ENCODE data around the gene GSTT2.

Gene GSTT2

GRCh38 chr22:24002851-24003250 is 22.9 kb downstream of the GSTT2 start:
- no peak for TF ChIP-seq CTCF (IDR thresholded peaks at IDR 0.05; ENCODE audit: low read depth, low read length)
- DNase-seq (ENCODE audit: extremely low read depth, low read depth) = no peak

GRCh38 chr22:24003887-24004286 is 24.0 kb downstream of the GSTT2 start:
- TF ChIP-seq CTCF (IDR thresholded peaks at IDR 0.05; ENCODE audit: low read depth, low read length) = no peak
- no peak for DNase-seq (ENCODE audit: extremely low read depth, low read depth)

- no peak for DNase-seq (ENCODE audit: extremely low read depth, low read depth)
- TF ChIP-seq CTCF (IDR thresholded peaks at IDR 0.05; ENCODE audit: low read depth, low read length) = no peak
These were observed 25.3 kb downstream of the GSTT2 start, which contains the start of gene GSTT4 for GRCh38 chr22:24005201-24005600. GSTT4 (minus strand) TSS chr22:24005453; CDS start chr22:24005356, 97 bp downstream.

- no peak for DNase-seq (ENCODE audit: extremely low read depth, low read depth)
- no peak for TF ChIP-seq CTCF (IDR thresholded peaks at IDR 0.05; ENCODE audit: low read depth, low read length)
These were observed 26.4 kb downstream of the GSTT2 start for GRCh38 chr22:24006207-24006913.

GRCh38 chr22:24006914-24007214 is 26.9 kb downstream of the GSTT2 start:
- TF ChIP-seq CTCF (IDR thresholded peaks at IDR 0.05; ENCODE audit: low read depth, low read length) = no peak
- DNase-seq (ENCODE audit: extremely low read depth, low read depth) = no peak

- no peak for TF ChIP-seq CTCF (IDR thresholded peaks at IDR 0.05; ENCODE audit: low read depth, low read length)
- DNase-seq (ENCODE audit: extremely low read depth, low read depth) = no peak
These were observed 27.5 kb downstream of the GSTT2 start for GRCh38 chr22:24007253-24008021.

- no peak for DNase-seq (ENCODE audit: extremely low read depth, low read depth)
- no peak for TF ChIP-seq CTCF (IDR thresholded peaks at IDR 0.05; ENCODE audit: low read depth, low read length)
These were observed 28.0 kb downstream of the GSTT2 start for GRCh38 chr22:24008022-24008283.

Measured in AG09319 (cell line).